Liver (tissue), 3 donors: ENCODE results near the gene IL20.

Experiments
- EGR1 ChIP-seq, 2 donors: IDR thresholded peaks; 2 replicates each; pipeline ENCODE4 v1.6.1; 2016 to 2018; ENCODE audit warnings: antibody characterized with exemption in 2 of 2, low read depth in 2 of 2
- GABPA ChIP-seq, 2 donors: IDR thresholded peaks in 1 of 2; conservative IDR thresholded peaks in 1 of 2; 2 replicates each; pipeline ENCODE4 v1.6.1; 2016; ENCODE audit warnings: antibody characterized with exemption in 2 of 2, mild to moderate bottlenecking in 1 of 2, moderate library complexity in 1 of 2
- JUND ChIP-seq, 2 donors: IDR thresholded peaks; 2 replicates each; pipeline ENCODE4 v1.6.1; 2016; ENCODE audit warnings: antibody characterized with exemption in 2 of 2
- NR2F2 ChIP-seq: IDR thresholded peaks from 2 replicates; pipeline ENCODE4 v1.6.1; 2016; ENCODE audit warnings: antibody characterized with exemption
- RAD21 ChIP-seq, 2 donors: IDR thresholded peaks; 2 replicates each; pipeline ENCODE4 v1.6.1; 2016; ENCODE audit warnings: antibody characterized with exemption in 2 of 2, mild to moderate bottlenecking in 2 of 2
- RXRA ChIP-seq, 2 donors: IDR thresholded peaks; 2 replicates each; pipeline ENCODE4 v1.6.1; 2017 to 2018; ENCODE audit warnings: antibody characterized with exemption in 2 of 2, mild to moderate bottlenecking in 1 of 2
- SP1 ChIP-seq: IDR thresholded peaks from 2 replicates; pipeline ENCODE4 v1.6.1; 2018; ENCODE audit warnings: antibody characterized with exemption, mild to moderate bottlenecking
- TAF1 ChIP-seq: conservative IDR thresholded peaks from 2 replicates; pipeline ENCODE4 v1.6.1; 2016; ENCODE audit warnings: antibody characterized with exemption, mild to moderate bottlenecking
- YY1 ChIP-seq: IDR thresholded peaks from 2 replicates; pipeline ENCODE4 v1.6.1; 2016; ENCODE audit warnings: antibody characterized with exemption, mild to moderate bottlenecking
- TF ChIP-seq, protein P1 (sequence below): fragments of 150-350 bp; IDR thresholded peaks from 2 replicates; pipeline ENCODE4 v1.5.1; 2017; ENCODE audit warnings: improper control_type of control experiment, low read depth, low read length; ENCODE audit not compliant: missing input control
- TF ChIP-seq, protein P2 (sequence below): IDR thresholded peaks from 2 replicates; pipeline ENCODE4 v1.6.1; 2016; ENCODE audit warnings: antibody characterized with exemption
- TF ChIP-seq, protein P3 (sequence below): IDR thresholded peaks from 2 replicates; pipeline ENCODE4 v1.6.1; 2016; ENCODE audit warnings: antibody characterized with exemption
- TF ChIP-seq, protein P4 (sequence below): IDR thresholded peaks from 2 replicates; pipeline ENCODE4 v1.6.1; 2016; ENCODE audit warnings: antibody characterized with exemption, mild to moderate bottlenecking
- donor health status: healthy.
- donor health status: healthy.

DNA sequence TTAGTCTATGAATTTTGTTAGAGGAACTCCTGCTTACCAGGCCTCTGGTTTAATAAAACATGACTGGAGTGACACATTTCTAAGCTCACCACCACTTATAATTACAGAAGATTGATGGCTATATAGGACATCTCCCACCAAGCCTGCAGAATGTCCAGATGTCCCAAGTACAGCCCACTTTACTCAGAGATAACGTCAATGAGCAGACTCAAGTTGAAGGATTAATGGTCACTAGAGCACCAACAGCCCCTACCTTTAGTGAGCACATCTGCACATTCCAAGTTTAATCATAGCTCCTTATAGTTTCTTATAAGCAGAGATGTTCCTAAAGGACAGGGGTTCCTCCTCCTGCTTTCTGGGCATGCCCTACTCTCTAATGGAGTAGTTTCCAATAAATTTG, 37.4 kb upstream of the IL20 start:
- TF ChIP-seq, protein P1, sequence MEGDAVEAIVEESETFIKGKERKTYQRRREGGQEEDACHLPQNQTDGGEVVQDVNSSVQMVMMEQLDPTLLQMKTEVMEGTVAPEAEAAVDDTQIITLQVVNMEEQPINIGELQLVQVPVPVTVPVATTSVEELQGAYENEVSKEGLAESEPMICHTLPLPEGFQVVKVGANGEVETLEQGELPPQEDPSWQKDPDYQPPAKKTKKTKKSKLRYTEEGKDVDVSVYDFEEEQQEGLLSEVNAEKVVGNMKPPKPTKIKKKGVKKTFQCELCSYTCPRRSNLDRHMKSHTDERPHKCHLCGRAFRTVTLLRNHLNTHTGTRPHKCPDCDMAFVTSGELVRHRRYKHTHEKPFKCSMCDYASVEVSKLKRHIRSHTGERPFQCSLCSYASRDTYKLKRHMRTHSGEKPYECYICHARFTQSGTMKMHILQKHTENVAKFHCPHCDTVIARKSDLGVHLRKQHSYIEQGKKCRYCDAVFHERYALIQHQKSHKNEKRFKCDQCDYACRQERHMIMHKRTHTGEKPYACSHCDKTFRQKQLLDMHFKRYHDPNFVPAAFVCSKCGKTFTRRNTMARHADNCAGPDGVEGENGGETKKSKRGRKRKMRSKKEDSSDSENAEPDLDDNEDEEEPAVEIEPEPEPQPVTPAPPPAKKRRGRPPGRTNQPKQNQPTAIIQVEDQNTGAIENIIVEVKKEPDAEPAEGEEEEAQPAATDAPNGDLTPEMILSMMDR: no peak
- TF ChIP-seq NR2F2: no peak
- TF ChIP-seq, protein P2, sequence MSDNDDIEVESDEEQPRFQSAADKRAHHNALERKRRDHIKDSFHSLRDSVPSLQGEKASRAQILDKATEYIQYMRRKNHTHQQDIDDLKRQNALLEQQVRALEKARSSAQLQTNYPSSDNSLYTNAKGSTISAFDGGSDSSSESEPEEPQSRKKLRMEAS: no peak
- TF ChIP-seq SP1: no peak
- TF ChIP-seq, protein P3, sequence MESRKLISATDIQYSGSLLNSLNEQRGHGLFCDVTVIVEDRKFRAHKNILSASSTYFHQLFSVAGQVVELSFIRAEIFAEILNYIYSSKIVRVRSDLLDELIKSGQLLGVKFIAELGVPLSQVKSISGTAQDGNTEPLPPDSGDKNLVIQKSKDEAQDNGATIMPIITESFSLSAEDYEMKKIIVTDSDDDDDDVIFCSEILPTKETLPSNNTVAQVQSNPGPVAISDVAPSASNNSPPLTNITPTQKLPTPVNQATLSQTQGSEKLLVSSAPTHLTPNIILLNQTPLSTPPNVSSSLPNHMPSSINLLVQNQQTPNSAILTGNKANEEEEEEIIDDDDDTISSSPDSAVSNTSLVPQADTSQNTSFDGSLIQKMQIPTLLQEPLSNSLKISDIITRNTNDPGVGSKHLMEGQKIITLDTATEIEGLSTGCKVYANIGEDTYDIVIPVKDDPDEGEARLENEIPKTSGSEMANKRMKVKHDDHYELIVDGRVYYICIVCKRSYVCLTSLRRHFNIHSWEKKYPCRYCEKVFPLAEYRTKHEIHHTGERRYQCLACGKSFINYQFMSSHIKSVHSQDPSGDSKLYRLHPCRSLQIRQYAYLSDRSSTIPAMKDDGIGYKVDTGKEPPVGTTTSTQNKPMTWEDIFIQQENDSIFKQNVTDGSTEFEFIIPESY: no peak
- no peak for TF ChIP-seq RAD21 (IDR thresholded peaks at IDR 0.05)
- no peak for TF ChIP-seq EGR1 (IDR thresholded peaks at IDR 0.05; ENCODE audit: low read depth in 2 of 2)
- TF ChIP-seq, protein P4, sequence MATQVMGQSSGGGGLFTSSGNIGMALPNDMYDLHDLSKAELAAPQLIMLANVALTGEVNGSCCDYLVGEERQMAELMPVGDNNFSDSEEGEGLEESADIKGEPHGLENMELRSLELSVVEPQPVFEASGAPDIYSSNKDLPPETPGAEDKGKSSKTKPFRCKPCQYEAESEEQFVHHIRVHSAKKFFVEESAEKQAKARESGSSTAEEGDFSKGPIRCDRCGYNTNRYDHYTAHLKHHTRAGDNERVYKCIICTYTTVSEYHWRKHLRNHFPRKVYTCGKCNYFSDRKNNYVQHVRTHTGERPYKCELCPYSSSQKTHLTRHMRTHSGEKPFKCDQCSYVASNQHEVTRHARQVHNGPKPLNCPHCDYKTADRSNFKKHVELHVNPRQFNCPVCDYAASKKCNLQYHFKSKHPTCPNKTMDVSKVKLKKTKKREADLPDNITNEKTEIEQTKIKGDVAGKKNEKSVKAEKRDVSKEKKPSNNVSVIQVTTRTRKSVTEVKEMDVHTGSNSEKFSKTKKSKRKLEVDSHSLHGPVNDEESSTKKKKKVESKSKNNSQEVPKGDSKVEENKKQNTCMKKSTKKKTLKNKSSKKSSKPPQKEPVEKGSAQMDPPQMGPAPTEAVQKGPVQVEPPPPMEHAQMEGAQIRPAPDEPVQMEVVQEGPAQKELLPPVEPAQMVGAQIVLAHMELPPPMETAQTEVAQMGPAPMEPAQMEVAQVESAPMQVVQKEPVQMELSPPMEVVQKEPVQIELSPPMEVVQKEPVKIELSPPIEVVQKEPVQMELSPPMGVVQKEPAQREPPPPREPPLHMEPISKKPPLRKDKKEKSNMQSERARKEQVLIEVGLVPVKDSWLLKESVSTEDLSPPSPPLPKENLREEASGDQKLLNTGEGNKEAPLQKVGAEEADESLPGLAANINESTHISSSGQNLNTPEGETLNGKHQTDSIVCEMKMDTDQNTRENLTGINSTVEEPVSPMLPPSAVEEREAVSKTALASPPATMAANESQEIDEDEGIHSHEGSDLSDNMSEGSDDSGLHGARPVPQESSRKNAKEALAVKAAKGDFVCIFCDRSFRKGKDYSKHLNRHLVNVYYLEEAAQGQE: no peak
- TF ChIP-seq YY1: no peak
- TF ChIP-seq GABPA (IDR thresholded peaks at IDR 0.05 in 1 of 2, conservative IDR thresholded peaks at IDR 0.05 in 1 of 2): no peak
- TF ChIP-seq JUND (IDR thresholded peaks at IDR 0.05): no peak
- no peak for TF ChIP-seq RXRA (IDR thresholded peaks at IDR 0.05)
- no peak for TF ChIP-seq TAF1
